Anterior cingulate cortex (tissue), 58 donors: Measurements from ENCODE around the gene CNIH2.
"Not testable (repeated sequence)": the region's sequence is repeated elsewhere in the genome, so short reads cannot be mapped to it uniquely, and the experiment has no call there.

ENCODE experiments used
- DNase-seq, 58 donors: peaks; one replicate each; lab custom pipeline; 2025; lab: John Stamatoyannopoulos, UW

CNIH2 gene

GRCh38 chr11:66275396-66275795, 2.6 kb upstream of the CNIH2 start:
- no peak for DNase-seq

- DNase-seq: no peak
Observed at GRCh38 chr11:66275984-66276612, 1.9 kb upstream of the CNIH2 start.

GRCh38 chr11:66276619-66277018, 1.4 kb upstream of the CNIH2 start:
- not testable (repeated sequence) for DNase-seq

GRCh38 chr11:66277064-66277463, 911 bp upstream of the CNIH2 start:
- DNase-seq: not testable (repeated sequence)

- DNase-seq: peak in 1 of 58 donors; percentile 49
Observed at GRCh38 chr11:66278363-66279091, 552 bp downstream of the CNIH2 start.

- DNase-seq: no peak
Observed at GRCh38 chr11:66279092-66279734, 1.2 kb downstream of the CNIH2 start.

GRCh38 chr11:66280428-66280827, 2.5 kb downstream of the CNIH2 start:
- peak in 1 of 58 donors; percentile 38 for DNase-seq

GRCh38 chr11:66281001-66281400, 3.0 kb downstream of the CNIH2 start:
- no peak for DNase-seq

- no peak for DNase-seq
Observed at GRCh38 chr11:66281776-66282467, 3.9 kb downstream of the CNIH2 start.

- DNase-seq: peak; percentile 73 to 100 (median 97)
Observed at GRCh38 chr11:66282468-66283455, 4.8 kb downstream of the CNIH2 start.

GRCh38 chr11:66283461-66284105, 5.6 kb downstream of the CNIH2 start:
- DNase-seq: no peak

GRCh38 chr11:66284526-66285078, 6.6 kb downstream of the CNIH2 start:
- DNase-seq: no peak

- no peak for DNase-seq
Observed at GRCh38 chr11:66285250-66285947, 7.4 kb downstream of the CNIH2 start.

- DNase-seq: no peak
Observed at GRCh38 chr11:66286699-66287098, 8.7 kb downstream of the CNIH2 start.

- no peak for DNase-seq
Observed at GRCh38 chr11:66287211-66287888, 9.4 kb downstream of the CNIH2 start.

GRCh38 chr11:66287889-66288670, 10.1 kb downstream of the CNIH2 start:
- no peak for DNase-seq
